Thyroid gland (tissue), 4 donors: Measurements from ENCODE around the gene GIGYF2.

Source experiments
- CTCF ChIP-seq, 6 experiments: fragments of 200-600 bp in 3 of 6; fragments of 450-650 bp in 3 of 6; sonication (generic) in 3 of 6; IDR thresholded peaks; one replicate each; pipeline ENCODE4 v1.5.1; 2016 to 2019; ENCODE audit warnings: antibody characterized with exemption in 6 of 6, mild to moderate bottlenecking in 2 of 6, inconsistent platforms in 1 of 6, moderate library complexity in 1 of 6
- POLR2A ChIP-seq, 2 donors: fragments of 450-650 bp; IDR thresholded peaks; one replicate each; pipeline ENCODE4 v1.6.1; 2017; ENCODE audit warnings: antibody characterized with exemption in 2 of 2, mild to moderate bottlenecking in 2 of 2, moderate library complexity in 1 of 2

GRCh38 chr2:232795920-232796319, 98.8 kb downstream of the GIGYF2 start:
- TF ChIP-seq CTCF (IDR thresholded peaks at IDR 0.05) (no peak), POLR2A (IDR thresholded peaks at IDR 0.05) (no peak)
